Astrocyte (in vitro differentiated cells and primary cell): Measurements from ENCODE around the gene NPTX1.

ENCODE experiments used
- CTCF ChIP-seq: IDR thresholded peaks from 2 replicates; pipeline ENCODE4 v1.5.1; 2011; ENCODE audit warnings: low read depth, mild to moderate bottlenecking, inconsistent platforms, low read length, moderate library complexity; ENCODE audit not compliant: insufficient read depth
- EZH2 ChIP-seq: IDR thresholded peaks from 2 replicates; pipeline ENCODE4 v1.6.1; 2012; ENCODE audit warnings: mild to moderate bottlenecking, low read length, inconsistent platforms; ENCODE audit not compliant: insufficient read depth

- TF ChIP-seq CTCF (no peak), EZH2 (no peak)
Measured at GRCh38 chr17:80519091-80519781, 42.8 kb upstream of the NPTX1 start.
